ENCODE data around the gene PAXIP1.

PAXIP1 gene

DNA sequence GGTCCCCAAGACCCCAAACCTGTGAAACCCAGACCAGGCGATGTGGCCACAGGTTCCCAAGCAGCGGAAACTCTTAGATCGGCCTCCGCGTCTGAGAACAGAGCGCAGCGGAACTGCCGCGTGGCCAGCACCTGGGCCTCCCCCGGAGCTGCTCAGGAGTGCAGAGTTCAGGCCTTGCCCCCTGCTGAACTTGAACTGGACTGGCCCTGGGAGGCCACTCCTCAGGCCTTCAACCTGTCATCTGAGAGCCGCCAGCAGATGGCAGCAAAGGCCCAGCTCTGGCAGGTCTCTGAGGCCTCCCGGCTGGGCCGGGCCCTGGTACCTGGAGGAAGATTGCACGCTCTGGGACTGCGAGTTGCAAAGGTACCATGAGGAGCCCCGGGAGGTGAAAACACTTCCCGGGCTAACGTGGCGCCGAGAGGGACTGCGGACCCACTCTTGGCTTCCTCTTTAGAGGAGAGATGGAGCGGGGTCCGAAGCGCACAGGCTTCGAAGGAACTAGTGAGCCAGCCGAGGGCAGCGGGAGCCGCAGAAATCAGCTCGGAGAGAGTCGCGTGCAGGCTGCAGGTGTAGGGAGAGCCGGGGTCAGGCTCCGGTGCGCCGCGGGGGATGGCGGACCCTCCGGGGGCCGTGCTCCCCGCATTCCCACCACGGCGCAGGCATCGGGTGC is 89.2 kb downstream of the PAXIP1 start:
- in situ Hi-C loops (cut with HindIII; ENCODE audit: low sequenced_read_pairs): no loop called here
- peak; percentile 91 for TF ChIP-seq CTCF (IDR thresholded peaks at IDR 0.05; ENCODE audit: low read depth, low read length)
- H3K4me3 ChIP-seq (ENCODE audit: low read depth, low read length): no peak overlapping the region
- peak; percentile 68 for DNase-seq (ENCODE audit: low read depth, low spot score)

GRCh38 chr7:154912871-154913637 is 89.9 kb downstream of the PAXIP1 start:
- in situ Hi-C loops (cut with HindIII; ENCODE audit: low sequenced_read_pairs): no loop called here
- DNase-seq (ENCODE audit: low read depth, low spot score): no peak
- no peak for TF ChIP-seq CTCF (IDR thresholded peaks at IDR 0.05; ENCODE audit: low read depth, low read length)
- H3K4me3 ChIP-seq (ENCODE audit: low read depth, low read length): no peak overlapping the region

DNA sequence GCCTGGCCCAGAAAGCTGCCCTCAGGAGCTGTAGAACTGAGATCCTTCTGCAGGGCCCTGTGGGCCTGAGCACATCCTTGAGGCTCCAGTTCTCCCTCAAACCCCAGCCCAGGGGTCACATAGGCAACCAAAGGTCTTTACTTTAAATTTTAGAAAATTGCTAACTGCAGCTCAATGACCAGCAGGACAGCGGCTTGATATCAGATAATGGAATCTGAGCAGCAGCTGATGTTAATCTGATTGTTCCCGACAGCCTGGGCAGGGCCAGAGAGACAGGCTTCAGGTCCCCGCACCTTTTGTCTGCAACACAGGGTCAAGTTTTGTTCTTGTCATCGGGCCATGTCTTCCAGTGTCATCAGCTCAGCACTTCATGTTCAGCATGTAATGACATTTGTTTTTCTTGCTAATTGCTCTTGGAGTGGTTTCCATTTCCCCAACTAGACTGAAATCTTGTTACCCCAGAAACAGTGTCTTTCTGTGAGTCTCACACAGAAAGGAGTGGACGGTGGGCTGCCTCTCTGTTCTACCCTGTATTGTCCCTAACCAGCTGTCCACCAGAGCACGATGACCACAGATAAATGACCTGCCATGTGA is 91.0 kb downstream of the PAXIP1 start:
- TF ChIP-seq CTCF (IDR thresholded peaks at IDR 0.05; ENCODE audit: low read depth, low read length): no peak
- no peak for DNase-seq (ENCODE audit: low read depth, low spot score)
- no peak overlapping the region for H3K4me3 ChIP-seq (ENCODE audit: low read depth, low read length)
- in situ Hi-C loops (cut with HindIII; ENCODE audit: low sequenced_read_pairs): no loop called here

- TF ChIP-seq CTCF (IDR thresholded peaks at IDR 0.05; ENCODE audit: low read depth, low read length): no peak
- in situ Hi-C loops (cut with HindIII; ENCODE audit: low sequenced_read_pairs): no loop called here
- DNase-seq (ENCODE audit: low read depth, low spot score): no peak
- H3K4me3 ChIP-seq (ENCODE audit: low read depth, low read length): no peak overlapping the region
Observed at GRCh38 chr7:154911411-154911810, 91.5 kb downstream of the PAXIP1 start.

GRCh38 chr7:154910977-154911376 is 91.9 kb downstream of the PAXIP1 start:
- no peak for TF ChIP-seq CTCF (IDR thresholded peaks at IDR 0.05; ENCODE audit: low read depth, low read length)
- no peak for DNase-seq (ENCODE audit: low read depth, low spot score)
- in situ Hi-C loops (cut with HindIII; ENCODE audit: low sequenced_read_pairs): no loop called here
- H3K4me3 ChIP-seq (ENCODE audit: low read depth, low read length): no peak overlapping the region

- H3K4me3 ChIP-seq (ENCODE audit: low read depth, low read length): no peak overlapping the region
- in situ Hi-C loops (cut with HindIII; ENCODE audit: low sequenced_read_pairs): no loop called here
- DNase-seq (ENCODE audit: low read depth, low spot score): no peak
- TF ChIP-seq CTCF (IDR thresholded peaks at IDR 0.05; ENCODE audit: low read depth, low read length): no peak
Observed at GRCh38 chr7:154910125-154910524, 92.8 kb downstream of the PAXIP1 start.

Measured in astrocyte of the spinal cord (primary cell).